Activated T-cell treated with anti-CD3 and anti-CD28 coated beads, Interleukin-2, amount 50 U/mL, for 1 hour (primary cell): Measurements from ENCODE around the gene DCT.
"Not testable (repeated sequence)": the region's sequence is repeated elsewhere in the genome, so short reads cannot be mapped to it uniquely, and the experiment has no call there.

Experiments
- DNase-seq: peaks from one replicate; pipeline ENCODE4 v3.0.0-alpha.2; 2020

DCT gene

GRCh38 chr13:94479616-94480015 lies at the start of gene DCT:
Gene DCT (minus strand): TSS chr13:94479682. CDS start chr13:94479255, 427 bp downstream.
- DNase-seq = no peak

GRCh38 chr13:94526956-94527355 lies 47.5 kb upstream of the DCT start:
- not testable (repeated sequence) for DNase-seq

GRCh38 chr13:94525781-94526180 lies 46.3 kb upstream of the DCT start:
- DNase-seq = no peak

- no peak for DNase-seq
These were observed 44.9 kb upstream of the DCT start for GRCh38 chr13:94524407-94524806.

GRCh38 chr13:94520001-94520400 lies 40.5 kb upstream of the DCT start:
- DNase-seq = no peak

- DNase-seq = no peak
These were observed 37.0 kb upstream of the DCT start for GRCh38 chr13:94516456-94516855.

GRCh38 chr13:94515911-94516310 lies 36.4 kb upstream of the DCT start:
- no peak for DNase-seq

GRCh38 chr13:94515374-94515773 lies 35.9 kb upstream of the DCT start:
- no peak for DNase-seq

GRCh38 chr13:94513026-94513425 lies 33.5 kb upstream of the DCT start:
- no peak for DNase-seq

- no peak for DNase-seq
These were observed 26.2 kb upstream of the DCT start for GRCh38 chr13:94505730-94506129.

GRCh38 chr13:94503851-94504250 lies 24.4 kb upstream of the DCT start:
- DNase-seq = no peak

- not testable (repeated sequence) for DNase-seq
These were observed 19.3 kb upstream of the DCT start for GRCh38 chr13:94498831-94499230.

GRCh38 chr13:94495806-94496205 lies 16.3 kb upstream of the DCT start:
- no peak for DNase-seq

GRCh38 chr13:94494026-94494425 lies 14.5 kb upstream of the DCT start:
- DNase-seq = no peak

GRCh38 chr13:94487043-94487442 lies 7.6 kb upstream of the DCT start:
- DNase-seq = no peak

- no peak for DNase-seq
These were observed 4.5 kb upstream of the DCT start for GRCh38 chr13:94483970-94484369.

- DNase-seq = no peak
These were observed 2.5 kb upstream of the DCT start for GRCh38 chr13:94481941-94482340.

- DNase-seq = no peak
These were observed 1.2 kb upstream of the DCT start for GRCh38 chr13:94480672-94481145.

- DNase-seq = no peak
These were observed 569 bp downstream of the DCT start for GRCh38 chr13:94478913-94479312.

- DNase-seq = no peak
These were observed 9.4 kb downstream of the DCT start for GRCh38 chr13:94470126-94470525.

GRCh38 chr13:94464771-94465170 lies 14.7 kb downstream of the DCT start:
- no peak for DNase-seq

GRCh38 chr13:94462670-94463069 lies 16.8 kb downstream of the DCT start:
- DNase-seq = no peak

- no peak for DNase-seq
These were observed 20.4 kb downstream of the DCT start for GRCh38 chr13:94459116-94459515.

- DNase-seq = no peak
These were observed 24.1 kb downstream of the DCT start for GRCh38 chr13:94455414-94455813.

GRCh38 chr13:94454906-94455305 lies 24.6 kb downstream of the DCT start:
- DNase-seq = no peak

GRCh38 chr13:94454334-94454733 lies 25.1 kb downstream of the DCT start:
- DNase-seq = no peak
